Neural cell (in vitro differentiated cells): ENCODE results near the gene GNA12.

Experiments used
- CTCF ChIP-seq: fragments of 450-650 bp; IDR thresholded peaks from 2 replicates; pipeline ENCODE4 v1.5.1; 2014; ENCODE audit warnings: antibody characterized with exemption, mild to moderate bottlenecking, moderate library complexity; ENCODE audit not compliant: poor library complexity, severe bottlenecking
- EZH2 ChIP-seq: fragments of 200-600, 300-800 bp; shearing (Covaris generic), sonication (generic); IDR thresholded peaks from 2 replicates; pipeline ENCODE4 v1.6.1; 2014; ENCODE audit warnings: antibody characterized with exemption, low read length, borderline replicate concordance, mild to moderate bottlenecking; ENCODE audit not compliant: insufficient read depth, poor library complexity, severe bottlenecking
- RAD21 ChIP-seq: fragments of 450-650 bp; conservative IDR thresholded peaks from 2 replicates; pipeline ENCODE4 v1.6.1; 2014; ENCODE audit warnings: antibody characterized with exemption, mild to moderate bottlenecking, moderate library complexity
- SMC3 ChIP-seq: fragments of 450-650 bp; conservative IDR thresholded peaks from 2 replicates; pipeline ENCODE4 v1.6.1; 2014; ENCODE audit warnings: antibody characterized with exemption, mild to moderate bottlenecking, moderate library complexity; ENCODE audit not compliant: poor library complexity

- TF ChIP-seq SMC3 = no peak
- TF ChIP-seq CTCF = no peak
- no peak for TF ChIP-seq EZH2
- TF ChIP-seq RAD21 = no peak
These were observed 20.0 kb downstream of the GNA12 start for GRCh38 chr7:2824026-2824677.
